ENCODE data around the gene METTL17.
"Not testable (repeated sequence)": the region's sequence is repeated elsewhere in the genome, so short reads cannot be mapped to it uniquely, and the experiment has no call there.

The METTL17 gene, protein sequence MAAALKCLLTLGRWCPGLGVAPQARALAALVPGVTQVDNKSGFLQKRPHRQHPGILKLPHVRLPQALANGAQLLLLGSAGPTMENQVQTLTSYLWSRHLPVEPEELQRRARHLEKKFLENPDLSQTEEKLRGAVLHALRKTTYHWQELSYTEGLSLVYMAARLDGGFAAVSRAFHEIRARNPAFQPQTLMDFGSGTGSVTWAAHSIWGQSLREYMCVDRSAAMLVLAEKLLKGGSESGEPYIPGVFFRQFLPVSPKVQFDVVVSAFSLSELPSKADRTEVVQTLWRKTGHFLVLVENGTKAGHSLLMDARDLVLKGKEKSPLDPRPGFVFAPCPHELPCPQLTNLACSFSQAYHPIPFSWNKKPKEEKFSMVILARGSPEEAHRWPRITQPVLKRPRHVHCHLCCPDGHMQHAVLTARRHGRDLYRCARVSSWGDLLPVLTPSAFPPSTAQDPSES

DNA sequence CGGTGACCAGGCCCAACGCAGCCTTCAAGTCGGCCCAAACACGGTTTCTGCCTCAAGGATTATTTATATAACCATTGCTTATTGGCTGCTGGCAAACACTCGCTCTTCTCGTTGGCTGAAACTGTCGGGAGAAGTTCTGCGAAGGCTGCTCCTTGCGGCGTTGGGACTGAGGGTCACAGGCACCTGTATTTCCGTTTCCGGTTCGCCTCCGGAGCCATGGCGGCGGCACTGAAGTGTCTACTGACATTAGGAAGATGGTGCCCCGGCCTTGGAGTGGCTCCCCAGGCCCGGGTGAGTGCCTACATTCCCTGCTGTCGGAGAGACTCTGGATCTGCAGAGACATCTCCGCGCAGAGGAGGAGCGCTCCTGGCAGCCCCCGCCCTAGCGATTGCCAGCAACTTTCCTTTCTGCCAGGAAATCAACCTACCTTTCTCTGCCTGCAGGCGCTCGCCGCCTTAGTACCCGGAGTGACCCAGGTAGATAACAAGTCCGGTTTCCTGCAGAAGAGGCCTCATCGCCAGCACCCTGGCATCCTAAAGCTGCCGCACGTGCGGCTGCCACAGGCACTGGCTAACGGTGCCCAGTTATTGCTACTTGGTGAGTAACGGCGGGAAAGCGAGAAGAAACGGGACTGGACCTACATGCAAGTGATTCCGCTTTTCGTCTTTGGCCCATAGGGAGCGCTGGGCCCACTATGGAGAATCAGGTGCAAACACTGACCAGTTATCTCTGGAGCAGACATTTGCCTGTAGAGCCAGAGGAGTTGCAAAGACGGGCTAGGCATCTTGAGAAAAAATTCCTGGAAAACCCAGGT, at the start of gene METTL17:
Gene METTL17, plus strand, starts transcription at position 194 of the 814 bp plus-strand sequence. Its CDS starts 23 bp downstream, at position 217.
- peak; percentile 96 for DNase-seq

DNA sequence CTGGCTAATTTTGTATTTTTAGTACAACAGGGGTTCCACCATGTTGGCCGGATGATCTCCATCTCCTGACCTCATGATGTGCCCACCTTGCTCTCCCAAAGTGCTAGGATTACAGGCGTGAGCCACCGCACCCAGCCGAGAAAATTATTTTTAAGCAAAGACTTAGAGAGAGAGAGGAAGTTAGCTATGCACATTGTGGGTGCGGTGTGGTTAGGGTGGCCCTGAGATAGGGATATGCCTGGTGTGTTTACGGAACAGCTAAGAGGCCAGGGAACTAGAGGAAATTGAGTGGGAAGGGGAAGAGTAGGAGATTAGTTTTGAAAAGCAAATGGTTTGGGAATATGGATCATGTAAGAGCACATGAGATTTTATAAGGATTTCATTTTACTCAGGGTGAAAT, 44.6 kb upstream of the METTL17 start:
- DNase-seq = not testable (repeated sequence)

DNA sequence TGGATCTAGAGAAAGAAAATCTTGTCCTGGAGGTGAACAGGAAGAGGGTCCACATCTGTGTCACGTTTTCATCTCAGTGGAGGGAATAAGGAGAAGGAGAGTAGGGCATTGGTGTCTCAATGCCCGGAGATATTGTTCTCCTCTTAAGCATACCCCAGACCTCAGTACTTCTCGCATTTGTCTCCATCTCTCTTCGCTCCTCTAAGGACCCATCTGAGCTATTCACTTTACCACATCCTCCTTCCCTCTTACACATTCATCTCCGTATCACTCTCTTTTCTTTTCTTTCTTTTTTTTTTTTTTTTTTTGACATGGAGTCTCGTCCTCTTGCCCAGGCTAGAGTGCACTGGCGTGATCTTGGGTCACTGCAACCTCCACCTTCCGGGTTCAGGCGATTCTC, 43.1 kb upstream of the METTL17 start:
- not testable (repeated sequence) for DNase-seq

DNA sequence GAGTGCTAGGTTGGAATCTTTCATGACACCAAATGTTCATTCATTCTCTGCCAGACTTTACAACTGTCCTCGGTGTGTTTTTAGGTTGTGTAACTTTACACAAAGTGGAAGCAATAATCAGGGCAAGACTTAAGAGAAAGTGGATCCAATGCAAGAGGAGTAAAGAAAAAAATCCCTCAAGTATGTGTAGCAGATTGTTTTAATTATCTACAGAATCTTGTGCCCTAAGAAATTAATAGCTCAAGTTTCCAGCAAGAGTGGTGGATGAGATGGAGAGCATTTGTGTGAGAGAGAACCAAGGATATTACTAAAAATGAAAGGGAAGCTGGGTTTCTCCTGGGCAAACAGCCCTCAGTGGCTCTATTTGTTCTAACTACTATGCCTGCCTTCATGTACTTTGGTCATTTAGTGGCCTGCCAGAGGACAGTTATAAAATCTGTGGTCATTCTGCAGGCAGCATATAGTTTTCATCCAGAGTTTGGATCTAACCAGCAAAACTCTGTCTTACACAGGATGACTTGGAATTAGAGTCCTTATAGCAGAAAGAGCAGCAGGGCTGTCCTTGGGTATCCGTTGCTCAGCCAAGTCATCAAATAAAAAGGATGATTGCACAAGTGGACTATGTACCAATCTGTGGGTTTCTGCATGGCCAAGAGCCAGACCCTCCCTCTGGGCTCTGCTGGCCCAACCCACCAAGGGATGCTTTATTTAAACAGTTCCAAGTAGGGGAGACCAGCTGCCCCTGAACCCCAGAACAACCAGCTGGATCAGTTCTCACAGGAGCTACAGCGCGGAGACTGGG, 34.8 kb upstream of the METTL17 start, which contains the start of gene RNASE2:
Gene RNASE2, plus strand, starts transcription at position 752 of the 802 bp plus-strand sequence. CDS start 285 bp downstream, outside the sequence.
- DNase-seq = not testable (repeated sequence)

DNA sequence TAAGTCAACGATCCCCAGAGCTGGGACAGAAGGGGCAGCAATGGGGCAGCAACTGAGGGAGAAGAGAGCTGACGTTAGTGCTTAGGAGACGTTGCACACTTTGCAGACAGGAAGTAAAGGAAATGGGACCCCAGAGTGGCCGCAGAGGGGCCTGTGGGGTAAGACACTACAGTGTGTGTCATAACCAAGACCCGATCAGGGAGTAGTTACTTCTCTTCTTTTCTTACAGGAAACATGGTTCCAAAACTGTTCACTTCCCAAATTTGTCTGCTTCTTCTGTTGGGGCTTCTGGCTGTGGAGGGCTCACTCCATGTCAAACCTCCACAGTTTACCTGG, 34.3 kb upstream of the METTL17 start:
- not testable (repeated sequence) for DNase-seq

DNA sequence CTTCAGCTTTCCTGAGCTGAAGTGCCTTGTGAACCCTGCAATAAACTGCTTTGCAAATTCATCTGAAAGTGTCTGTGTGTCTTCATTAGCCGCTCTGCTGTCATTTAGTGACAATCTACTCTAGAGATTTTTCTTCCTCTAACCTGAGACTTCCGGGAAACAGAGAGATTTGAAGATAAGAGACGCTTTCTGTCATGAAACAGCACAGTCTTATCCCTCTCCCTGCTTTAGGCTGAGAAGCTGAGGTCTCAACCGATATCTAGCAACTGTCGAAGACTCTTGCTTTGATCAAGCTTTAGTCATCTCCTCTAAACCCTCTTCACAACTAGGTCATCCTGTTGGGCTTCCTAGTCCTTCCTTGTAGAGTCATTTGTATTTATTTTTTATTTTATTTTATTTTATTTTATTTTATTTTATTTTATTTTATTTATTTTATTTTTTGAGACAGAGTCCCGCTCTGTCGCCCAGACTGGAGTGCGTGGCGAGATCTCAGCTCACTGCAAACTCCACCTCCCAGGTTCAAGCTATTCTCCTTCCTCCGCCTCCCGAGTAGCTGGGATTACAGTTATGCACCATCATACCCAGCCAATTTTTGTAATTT, 33.3 kb upstream of the METTL17 start:
- DNase-seq = peak; percentile 61

DNA sequence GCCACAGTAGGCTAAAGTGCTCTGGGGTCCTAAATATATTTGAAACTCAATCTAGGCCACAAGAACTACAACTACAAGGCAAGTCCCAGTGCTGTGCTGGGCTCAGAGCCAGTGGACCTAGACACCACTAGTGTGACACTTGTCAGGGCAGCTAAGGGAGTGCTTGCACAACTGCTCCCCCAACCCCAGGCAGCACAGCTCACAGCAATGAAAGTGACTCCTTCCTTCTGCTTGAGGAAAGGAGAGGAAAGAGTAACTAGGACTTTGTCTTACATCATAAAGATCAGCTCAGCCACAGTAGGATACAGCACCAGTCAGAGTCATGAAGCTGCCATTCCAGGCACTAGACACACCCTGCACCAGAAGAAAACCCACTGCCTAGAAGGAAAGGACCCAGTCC, 30.8 kb upstream of the METTL17 start:
- DNase-seq = not testable (repeated sequence)

DNA sequence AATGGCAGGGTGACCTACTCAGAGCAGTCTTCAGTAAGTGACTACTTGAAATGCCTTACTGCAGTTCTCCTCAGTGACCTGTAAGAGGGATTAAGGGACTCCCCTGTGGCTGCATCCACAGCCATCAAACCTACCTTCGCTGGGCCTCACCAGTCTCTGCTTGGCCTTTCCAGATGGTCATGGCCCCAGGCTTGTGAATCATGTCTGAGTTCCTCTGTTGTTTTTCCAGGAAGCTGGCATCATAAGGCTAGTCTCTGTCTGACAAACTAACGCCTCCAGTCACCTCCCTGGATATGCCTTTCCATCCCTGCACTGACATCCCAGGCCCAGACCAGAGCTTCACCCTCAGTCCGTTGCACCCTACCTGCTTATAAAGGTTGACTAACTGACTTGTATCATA, 20.4 kb upstream of the METTL17 start:
- no peak for DNase-seq

DNA sequence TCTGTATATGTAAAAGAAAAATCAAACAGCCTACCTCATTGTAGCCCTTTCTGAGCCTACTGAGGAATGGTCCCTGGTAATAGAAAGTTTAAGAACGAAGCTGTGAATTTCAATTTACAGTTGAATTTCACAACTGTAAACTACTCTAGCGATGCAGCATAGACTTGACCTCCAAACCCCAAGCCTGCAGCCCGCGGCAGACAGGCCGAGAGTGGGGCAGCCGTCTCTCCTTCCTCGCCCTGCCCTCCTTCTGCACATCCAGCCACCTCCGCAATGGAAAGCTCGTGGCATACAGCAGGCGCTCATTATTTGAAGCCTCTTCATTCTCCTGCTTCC, 19.2 kb upstream of the METTL17 start:
- DNase-seq = no peak

DNA sequence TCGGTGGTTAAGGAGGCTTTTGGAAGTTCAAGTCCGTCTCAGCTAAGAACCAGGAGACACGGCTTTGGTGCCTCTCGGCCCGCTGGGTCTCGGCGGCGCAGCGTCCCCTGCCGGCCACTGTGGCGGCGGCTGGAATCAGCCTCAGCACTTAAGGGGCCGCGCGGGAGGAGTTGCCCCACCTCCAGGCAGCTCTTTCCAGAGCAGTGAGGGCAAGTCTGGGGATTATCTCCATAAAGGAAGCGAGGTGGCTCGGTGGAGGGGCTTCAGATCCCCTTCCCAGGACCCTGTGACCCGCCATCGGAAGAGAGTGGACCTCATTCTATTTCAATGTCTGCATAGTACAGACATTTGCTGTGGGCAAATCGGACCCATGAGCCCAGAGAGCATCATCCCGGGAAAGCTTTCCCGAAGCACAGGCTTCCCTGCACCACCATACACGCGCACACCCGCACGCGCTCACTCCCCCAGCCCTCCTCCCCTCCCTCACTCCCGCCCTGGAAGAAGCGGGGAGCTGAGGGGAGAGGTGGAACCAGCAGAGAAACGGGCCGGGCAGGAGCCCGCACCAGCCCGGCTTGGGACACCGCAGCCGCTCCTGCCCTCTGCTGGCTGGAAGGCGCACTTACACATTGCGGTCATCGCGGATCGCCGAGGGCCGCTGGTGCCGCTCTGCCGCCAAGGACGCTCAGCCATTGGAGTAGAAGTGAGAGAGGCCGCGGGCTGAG, 18.6 kb upstream of the METTL17 start:
- DNase-seq = peak; percentile 88

DNA sequence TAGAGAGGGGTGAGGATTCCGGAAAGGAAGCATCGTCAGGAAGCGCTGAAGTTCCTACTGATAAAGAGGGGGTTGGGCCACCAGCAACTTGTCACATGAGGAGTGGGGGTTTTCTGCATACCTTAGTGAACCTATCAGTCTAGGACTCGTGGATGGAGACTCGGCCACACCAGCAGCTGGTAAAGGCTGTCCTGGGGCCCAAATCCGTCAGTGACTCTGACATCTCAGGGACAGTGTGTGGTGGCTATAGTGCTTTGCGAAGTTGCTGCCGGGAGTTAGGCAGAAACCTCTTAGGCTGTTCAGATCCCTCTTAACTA, 18.1 kb upstream of the METTL17 start:
- no peak for DNase-seq

DNA sequence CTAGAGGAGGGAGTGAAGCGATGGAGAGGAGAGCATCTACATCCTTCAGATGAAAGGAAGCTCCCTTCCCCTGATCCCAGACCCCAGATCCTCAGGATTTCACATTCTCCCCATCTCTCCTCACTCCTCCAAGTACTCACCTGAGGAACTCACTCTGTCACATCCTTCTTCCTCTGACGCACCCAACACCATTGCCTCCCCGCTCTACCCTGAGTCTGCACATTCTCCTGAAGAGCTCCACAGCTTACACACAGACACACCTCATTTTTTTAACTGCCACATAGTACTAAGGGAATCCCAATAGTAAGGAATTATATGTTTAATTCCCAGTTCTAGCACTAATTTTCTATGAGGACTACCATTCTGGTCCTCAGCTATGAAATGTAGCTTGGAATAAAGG, 16.3 kb upstream of the METTL17 start:
- DNase-seq = no peak

DNA sequence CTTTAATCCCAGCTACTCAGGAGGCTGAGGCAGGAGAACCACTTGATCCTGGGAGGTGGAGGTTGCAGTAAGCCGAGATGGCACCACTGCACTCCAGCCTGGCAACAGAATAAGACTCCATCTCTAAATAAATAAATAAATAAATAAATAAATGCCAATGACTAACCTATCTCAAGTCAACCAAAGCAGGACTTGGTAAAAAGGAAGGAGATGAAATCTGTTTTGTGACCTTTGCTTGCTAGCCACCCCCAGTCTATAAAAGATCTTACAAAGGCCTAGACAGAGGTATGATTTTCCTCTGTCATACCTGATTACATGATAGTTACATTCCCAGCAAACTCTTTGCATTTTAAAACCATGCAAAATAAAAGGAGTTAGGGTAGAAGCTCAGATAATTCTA, 13.5 kb upstream of the METTL17 start:
- DNase-seq = no peak

DNA sequence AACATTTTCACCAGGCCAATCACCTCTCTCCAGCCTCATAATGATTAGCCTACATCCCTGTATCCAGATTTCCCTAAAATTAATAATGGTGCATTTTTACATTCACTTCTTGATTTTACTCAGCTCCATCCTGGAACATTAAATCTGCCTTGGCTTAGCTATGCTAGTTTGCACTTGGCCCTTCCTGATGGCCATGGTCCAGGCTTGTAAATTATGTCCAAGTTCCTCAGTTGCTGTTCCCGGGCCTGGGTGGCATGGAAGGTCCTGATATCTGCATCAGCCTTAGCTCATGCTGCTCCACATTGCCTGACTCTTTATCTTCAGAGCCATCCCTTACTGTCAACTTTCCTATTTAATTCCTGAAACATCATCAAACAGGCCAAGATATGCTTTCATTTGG, 11.1 kb upstream of the METTL17 start:
- DNase-seq = no peak

DNA sequence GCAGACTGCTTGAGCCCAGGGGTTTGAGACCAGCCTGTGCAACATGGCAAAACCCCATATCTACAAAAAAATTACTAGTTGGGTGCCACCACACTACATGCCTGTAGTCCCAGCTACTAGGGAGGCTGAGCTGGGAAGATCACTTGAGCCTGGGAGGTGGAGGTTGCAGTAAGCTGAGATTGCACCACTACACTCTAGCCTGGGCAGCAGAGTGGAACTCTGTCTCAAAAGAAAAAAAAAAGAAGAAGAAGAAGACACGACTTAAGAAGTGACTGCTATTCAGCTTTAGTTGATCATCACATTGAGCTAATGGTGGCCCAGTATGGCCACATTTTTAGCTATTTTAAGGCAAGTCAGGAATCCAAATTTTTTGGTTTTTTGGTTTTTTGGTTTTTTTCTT, 8.9 kb upstream of the METTL17 start:
- no peak for DNase-seq

DNA sequence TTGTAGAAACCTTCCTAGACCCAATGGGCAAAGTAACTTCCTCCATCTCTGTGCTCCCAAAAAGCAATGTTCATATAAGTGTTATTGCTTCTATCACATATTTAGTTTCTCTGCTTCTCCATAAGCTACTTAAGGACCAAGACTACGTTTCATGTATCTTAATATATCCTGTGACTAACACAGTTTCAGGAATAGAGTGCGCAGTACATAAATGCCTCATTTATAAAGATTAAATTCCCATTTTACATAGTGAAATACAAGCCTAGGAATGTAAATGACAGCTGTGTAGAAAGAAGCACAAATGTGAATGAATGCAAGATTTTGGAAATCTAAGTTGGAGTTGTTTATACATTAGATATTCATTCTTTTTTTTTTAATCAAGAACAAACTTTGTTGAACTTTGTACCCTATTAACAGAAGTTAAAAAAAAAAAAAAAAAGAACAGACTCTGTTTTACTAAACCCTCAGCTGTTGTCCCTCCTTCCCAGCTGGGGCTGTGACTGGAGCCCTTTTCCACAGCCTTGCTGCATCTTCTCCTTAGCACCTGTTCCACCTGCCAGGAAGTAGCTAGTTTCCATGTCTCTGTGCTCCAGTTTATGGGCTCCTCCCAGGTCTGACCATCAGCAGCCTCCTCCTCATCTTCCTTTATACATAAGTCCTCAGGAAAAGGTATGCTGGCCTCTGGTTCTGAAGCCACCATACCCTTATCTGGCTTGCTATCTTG, 7.0 kb upstream of the METTL17 start:
- DNase-seq = no peak

DNA sequence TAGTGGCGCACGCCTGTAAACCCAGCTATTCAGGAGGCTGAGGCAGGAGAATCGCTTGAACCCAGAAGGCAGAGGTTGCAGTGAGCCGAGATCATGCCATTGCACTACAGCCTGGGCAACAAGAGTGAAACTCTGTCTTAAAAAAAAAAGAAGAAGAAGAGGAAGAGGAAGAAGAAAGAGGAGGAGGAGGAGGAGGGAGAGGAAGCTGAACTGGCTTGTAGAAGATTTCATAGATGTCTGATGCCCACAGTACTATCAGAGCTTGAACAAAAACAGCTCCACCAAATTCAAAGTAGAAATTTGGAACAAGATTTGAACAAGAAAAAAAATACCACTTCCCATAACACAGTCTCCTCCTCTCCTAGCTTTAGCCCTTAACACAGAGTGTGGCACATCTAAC, 4.1 kb upstream of the METTL17 start:
- not testable (repeated sequence) for DNase-seq

DNA sequence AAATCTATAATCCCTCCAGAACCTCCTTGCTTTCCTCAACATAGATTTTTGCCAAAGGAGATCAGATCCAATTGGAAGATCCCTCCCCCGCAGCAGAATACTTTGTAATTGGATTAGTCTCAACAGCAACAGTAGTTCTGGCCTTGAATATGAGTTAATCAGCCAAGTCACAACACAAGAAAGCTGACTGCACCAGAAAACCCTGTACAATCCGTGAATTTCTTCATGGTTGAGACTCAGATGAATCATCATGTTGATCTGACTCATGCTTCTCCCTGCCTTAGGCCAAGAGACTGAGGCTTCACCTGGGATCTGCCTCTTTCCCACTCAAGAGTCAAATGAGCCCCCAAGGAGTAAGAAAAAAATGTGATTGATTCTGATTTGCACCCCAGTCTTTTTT, 3.0 kb upstream of the METTL17 start:
- peak; percentile 67 for DNase-seq

DNA sequence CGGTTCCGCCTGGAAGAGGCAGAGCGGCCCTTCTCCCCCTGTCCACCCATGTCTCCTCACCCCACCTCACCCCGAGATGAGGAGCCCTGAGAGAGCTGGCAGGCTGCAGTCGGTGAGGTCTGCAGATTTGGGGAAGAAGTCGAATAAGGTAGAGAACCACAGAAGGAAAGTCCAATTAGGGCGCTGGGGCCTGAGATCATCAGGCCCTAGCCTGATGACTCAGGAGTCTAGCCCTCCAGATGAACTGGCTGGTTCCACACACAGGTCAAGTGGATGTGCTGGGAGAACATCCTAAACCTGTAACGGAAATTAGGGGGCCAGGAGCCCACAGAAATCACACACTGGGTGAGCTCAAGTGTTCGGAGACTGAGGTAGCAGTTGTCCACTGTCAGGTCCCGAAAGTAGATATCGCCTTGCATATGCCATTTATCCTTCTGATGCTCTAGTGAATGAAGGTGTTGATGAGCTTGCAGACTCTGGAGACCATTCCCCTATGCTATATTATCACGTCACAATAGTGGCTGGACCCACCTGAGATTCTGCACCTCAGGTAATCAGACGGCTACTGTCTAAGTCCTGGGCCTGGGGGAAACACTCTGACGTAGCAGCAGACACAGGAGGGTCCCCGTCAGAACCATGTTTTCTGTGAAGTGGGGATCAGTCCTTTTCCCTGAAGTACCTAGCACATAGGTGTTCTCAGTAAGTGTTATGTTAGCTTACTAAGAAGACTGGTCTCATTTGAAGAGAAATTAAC, 886 bp upstream of the METTL17 start:
- DNase-seq = no peak

DNA sequence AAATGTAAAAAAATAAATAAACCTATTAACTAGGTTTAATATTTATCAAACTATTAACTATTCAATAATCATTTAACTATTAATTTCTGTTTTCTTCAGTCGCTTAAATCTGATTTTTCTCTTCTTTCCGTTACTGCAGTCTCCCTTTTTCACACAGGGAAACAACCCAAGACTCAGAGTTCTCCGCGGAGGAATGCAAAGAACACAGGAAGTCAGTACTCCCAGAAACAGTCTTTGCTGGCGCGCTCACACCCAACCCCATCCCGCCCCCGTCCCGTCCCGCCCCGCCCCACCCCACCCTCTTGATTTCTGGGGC, 351 bp upstream of the METTL17 start:
- DNase-seq = no peak

DNA sequence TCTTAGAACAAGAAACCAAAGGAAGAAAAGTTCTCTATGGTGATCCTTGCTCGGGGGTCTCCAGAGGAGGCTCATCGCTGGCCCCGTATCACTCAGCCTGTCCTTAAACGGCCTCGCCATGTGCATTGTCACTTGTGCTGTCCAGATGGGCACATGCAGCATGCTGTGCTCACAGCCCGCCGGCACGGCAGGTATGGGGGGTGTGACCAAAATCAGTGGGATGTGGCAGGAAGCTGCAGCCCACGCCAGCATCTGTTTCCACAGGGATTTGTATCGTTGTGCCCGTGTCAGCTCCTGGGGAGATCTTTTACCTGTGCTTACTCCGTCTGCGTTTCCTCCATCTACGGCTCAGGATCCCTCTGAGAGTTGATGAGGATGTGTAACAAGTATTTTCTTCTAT, 6.7 kb downstream of the METTL17 start:
- no peak for DNase-seq

All from activated CD4-positive, alpha-beta T cell treated with anti-CD3 and anti-CD28 coated beads, Interleukin-10, Interleukin-2, amounts not matched to agents 100 ng/mL and 50 ng/mL, durations not matched to agents 16 hours and 8 hours (primary cell).